ENCODE measurements around the gene CNTN1. TPM values are rescaled to one million over a fixed set of nuclear protein-coding genes. Genes with fewer than 3 reads are reported as not detected.

CNTN1 gene
- total and polyA plus RNA-seq, 8 donors: 2.7 to 63.5 (median 45.8) TPM

GRCh38 chr12:41023836-41024235, 331.6 kb downstream of the CNTN1 start:
- TF ChIP-seq, protein P1, sequence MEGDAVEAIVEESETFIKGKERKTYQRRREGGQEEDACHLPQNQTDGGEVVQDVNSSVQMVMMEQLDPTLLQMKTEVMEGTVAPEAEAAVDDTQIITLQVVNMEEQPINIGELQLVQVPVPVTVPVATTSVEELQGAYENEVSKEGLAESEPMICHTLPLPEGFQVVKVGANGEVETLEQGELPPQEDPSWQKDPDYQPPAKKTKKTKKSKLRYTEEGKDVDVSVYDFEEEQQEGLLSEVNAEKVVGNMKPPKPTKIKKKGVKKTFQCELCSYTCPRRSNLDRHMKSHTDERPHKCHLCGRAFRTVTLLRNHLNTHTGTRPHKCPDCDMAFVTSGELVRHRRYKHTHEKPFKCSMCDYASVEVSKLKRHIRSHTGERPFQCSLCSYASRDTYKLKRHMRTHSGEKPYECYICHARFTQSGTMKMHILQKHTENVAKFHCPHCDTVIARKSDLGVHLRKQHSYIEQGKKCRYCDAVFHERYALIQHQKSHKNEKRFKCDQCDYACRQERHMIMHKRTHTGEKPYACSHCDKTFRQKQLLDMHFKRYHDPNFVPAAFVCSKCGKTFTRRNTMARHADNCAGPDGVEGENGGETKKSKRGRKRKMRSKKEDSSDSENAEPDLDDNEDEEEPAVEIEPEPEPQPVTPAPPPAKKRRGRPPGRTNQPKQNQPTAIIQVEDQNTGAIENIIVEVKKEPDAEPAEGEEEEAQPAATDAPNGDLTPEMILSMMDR (IDR thresholded peaks at IDR 0.05): no peak
- no peaks in the 10 kb centered on the region for H3K36me3 ChIP-seq
- intact Hi-C loops (cut with DNase I): no loop called here
- H3K27me3 ChIP-seq: no peaks in the 10 kb centered on the region
- no peak overlapping the region for H3K4me3 ChIP-seq
- H3K4me1 ChIP-seq: no peaks in the 10 kb centered on the region
- ATAC-seq (no peak), DNase-seq (no peak)
- H3K9me3 ChIP-seq: peaks cover 0 to 3% of the 10 kb centered on the region in 2 donors
- no peak overlapping the region for H3K27ac ChIP-seq

DNA sequence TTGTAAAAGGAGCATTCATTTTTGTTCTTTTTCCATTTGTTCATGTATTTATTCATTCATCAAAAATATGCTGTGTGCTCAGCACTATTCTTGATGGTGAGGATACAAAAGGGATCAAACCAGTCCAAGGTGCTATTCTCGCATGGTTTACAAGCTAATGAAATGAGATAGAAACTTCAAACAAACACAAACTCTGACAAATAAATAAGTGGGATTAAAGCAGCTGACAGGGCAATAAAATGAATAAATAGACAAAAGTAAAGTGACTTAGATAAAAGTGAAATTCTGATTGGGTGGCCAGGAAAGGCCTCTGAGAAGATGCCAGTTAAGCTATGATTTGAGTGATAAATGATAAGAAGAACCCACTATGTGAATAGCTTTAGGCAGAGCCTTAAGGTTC, 333.9 kb downstream of the CNTN1 start:
- ATAC-seq (no peak), DNase-seq (no peak)
- Histone ChIP-seq H3K27ac (no peak overlapping the region), H3K27me3 (no peaks in the 10 kb centered on the region), H3K4me1 (no peaks in the 10 kb centered on the region), H3K4me3 (no peak overlapping the region), H3K9me3 (peaks cover 0 to 3% of the 10 kb centered on the region in 2 donors), H3K36me3 (no peaks in the 10 kb centered on the region)
- TF ChIP-seq, protein P1 (IDR thresholded peaks at IDR 0.05): no peak
- intact Hi-C loops (cut with DNase I): no loop called here

GRCh38 chr12:41032386-41032785, 340.1 kb downstream of the CNTN1 start:
- H3K9me3 ChIP-seq: peaks cover 0 to 3% of the 10 kb centered on the region in 2 donors

DNA sequence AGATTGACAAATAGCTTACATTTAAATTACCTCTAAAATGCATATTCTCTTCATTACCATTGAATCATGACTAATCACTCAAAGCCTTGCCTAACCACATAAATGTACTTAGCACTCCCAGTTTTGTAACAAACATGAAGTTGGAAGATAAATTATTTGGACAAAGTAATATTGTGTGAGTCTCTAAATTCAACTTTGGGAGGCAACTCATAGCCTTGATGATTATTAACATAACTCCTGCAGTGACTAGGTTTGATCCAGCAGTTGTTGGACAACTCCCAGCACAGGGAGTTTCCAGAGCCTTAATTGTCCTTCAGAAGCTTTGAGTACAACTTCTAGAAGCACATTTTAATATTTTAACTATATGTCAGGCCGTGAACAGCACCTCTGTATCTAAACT, 342.4 kb downstream of the CNTN1 start:
- intact Hi-C loops (cut with DNase I): no loop called here
- Histone ChIP-seq H3K4me3 (no peak overlapping the region), H3K27ac (no peak overlapping the region), H3K9me3 (no peaks in the 10 kb centered on the region), H3K27me3 (no peaks in the 10 kb centered on the region), H3K4me1 (no peaks in the 10 kb centered on the region), H3K36me3 (no peaks in the 10 kb centered on the region)
- TF ChIP-seq, protein P1 (IDR thresholded peaks at IDR 0.05): no peak
- DNase-seq: no peak
- ATAC-seq: peak; percentile 46

More at GRCh38 chr12:41032386-41032785, 340.1 kb downstream of the CNTN1 start:
- ATAC-seq (no peak), DNase-seq (no peak)
- TF ChIP-seq, protein P1 (IDR thresholded peaks at IDR 0.05): no peak
- Histone ChIP-seq H3K4me1 (no peaks in the 10 kb centered on the region), H3K27ac (no peak overlapping the region), H3K27me3 (no peaks in the 10 kb centered on the region), H3K36me3 (no peaks in the 10 kb centered on the region), H3K4me3 (no peak overlapping the region)
- intact Hi-C loops (cut with DNase I): no loop called here

GRCh38 chr12:41039461-41039860, 347.2 kb downstream of the CNTN1 start:
- no peak for ATAC-seq
- intact Hi-C loops (cut with DNase I): no loop called here
- H3K9me3 ChIP-seq: no peaks in the 10 kb centered on the region
- DNase-seq: no peak
- H3K4me1 ChIP-seq: no peaks in the 10 kb centered on the region
- TF ChIP-seq, protein P1 (IDR thresholded peaks at IDR 0.05): no peak
- H3K36me3 ChIP-seq: no peaks in the 10 kb centered on the region
- no peaks in the 10 kb centered on the region for H3K27me3 ChIP-seq
- no peak overlapping the region for H3K4me3 ChIP-seq
- H3K27ac ChIP-seq: no peak overlapping the region
